Lower lobe of right lung (tissue), 2 donors: Measurements from ENCODE around the gene KCNC1. TPM values are rescaled to one million over a fixed set of nuclear protein-coding genes. Genes with fewer than 3 reads are reported as not detected.
A peak's percentile ranks its signal among the peaks of the same experiment; 100 is the strongest.

Source experiments
- ATAC-seq, 2 donors: fragments of 200-7000 bp; cut with Tn5 transposase; one replicate each; pipeline ENCODE4 v1.9.1; 2020 to 2022; ENCODE audit warnings: mild to moderate bottlenecking in 2 of 2, moderate library complexity in 2 of 2
- DNase-seq: peaks from one replicate; pipeline ENCODE4 v3.0.0-alpha.2; 2020
- H3K27ac ChIP-seq: fragments of 200-600 bp; one replicate; pipeline ENCODE4 v1.8.0; 2022
- H3K27me3 ChIP-seq: fragments of 200-600 bp; one replicate; pipeline ENCODE4 v1.8.0; 2022; ENCODE audit warnings: low read depth
- H3K36me3 ChIP-seq: fragments of 200-600 bp; one replicate; pipeline ENCODE4 v1.8.0; 2022; ENCODE audit warnings: mild to moderate bottlenecking
- H3K4me1 ChIP-seq: fragments of 200-600 bp; one replicate; pipeline ENCODE4 v1.8.0; 2022
- H3K4me3 ChIP-seq: fragments of 200-600 bp; one replicate; pipeline ENCODE4 v1.8.0; 2022; ENCODE audit warnings: mild to moderate bottlenecking
- H3K9me3 ChIP-seq: fragments of 200-600 bp; one replicate; pipeline ENCODE4 v1.8.0; 2022
- intact Hi-C: fragments of 100-400 bp; cut with DNase I; formaldehyde crosslinking; loops from one replicate; pipeline ENCODE4 v1.11.0; 2022
- total RNA-seq: library from RNA; stranded (reverse); fragmentation: NEBNext Ultra II Directional; extraction: Animal tissue kit (Norgen Biotek cat#: 25700); gene quantifications from one replicate; pipeline ENCODE4 v1.2.1, GENCODE V29; 2021
- TF ChIP-seq, protein P1 (sequence below): fragments of 200-600 bp; IDR thresholded peaks from one replicate; pipeline ENCODE4 v1.8.0; 2022; ENCODE audit warnings: antibody characterized with exemption, mild to moderate bottlenecking
- donor health status: DM: no; HTN: yes; CAD: no; lungs with severe emphysema.

The KCNC1 gene
- total RNA-seq, 1 donor from 2014 or later = not detected

DNA sequence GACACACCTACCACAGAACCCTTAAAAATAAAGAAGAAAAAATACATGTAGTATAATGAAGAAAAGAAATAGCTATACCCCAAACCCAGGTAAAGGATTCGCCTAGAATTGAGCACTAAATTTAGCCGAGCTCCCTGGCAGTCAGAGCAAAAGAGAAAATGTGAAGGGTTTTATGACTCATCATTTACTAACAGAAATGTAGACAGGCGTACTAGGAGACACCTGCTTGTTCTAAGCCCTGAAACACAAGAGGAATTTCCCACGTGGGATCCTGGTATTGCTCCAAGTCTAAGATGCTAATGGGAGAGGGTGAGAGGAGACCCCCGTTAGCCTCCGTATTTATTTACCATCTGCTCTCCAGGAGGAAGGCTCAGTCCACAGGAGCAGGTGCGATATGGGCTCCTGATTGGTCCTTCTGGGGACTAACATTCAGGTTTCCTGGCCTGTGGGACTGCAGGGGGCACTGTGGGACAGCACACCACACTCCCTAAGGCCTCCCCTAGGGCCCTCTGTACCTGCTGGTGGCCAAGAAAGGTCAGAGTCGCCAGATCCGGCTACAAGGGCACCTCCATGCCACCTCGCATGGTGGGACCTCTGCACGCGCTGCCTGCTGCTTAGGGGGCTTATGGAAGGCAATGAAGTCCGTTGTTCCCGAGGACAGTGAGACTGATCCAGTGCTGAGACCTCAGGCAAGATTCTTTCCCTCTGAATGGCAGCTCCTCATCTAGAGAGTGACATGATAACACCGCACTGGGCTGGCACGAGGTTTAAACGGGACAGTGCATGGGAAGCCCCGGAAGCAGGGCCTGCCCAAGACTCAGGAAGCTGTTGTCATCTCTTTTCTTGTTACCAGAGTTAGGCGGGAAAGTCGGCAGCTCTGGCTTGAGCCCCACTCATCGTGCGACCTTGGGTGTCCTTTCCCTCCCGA is 25.8 kb downstream of the KCNC1 start:
- ATAC-seq = peak; percentile 47 to 58
- H3K9me3 ChIP-seq = peaks cover 4% of the 10 kb centered on the region
- no peaks in the 10 kb centered on the region for H3K27me3 ChIP-seq
- no peak overlapping the region for H3K27ac ChIP-seq
- TF ChIP-seq, protein P1, sequence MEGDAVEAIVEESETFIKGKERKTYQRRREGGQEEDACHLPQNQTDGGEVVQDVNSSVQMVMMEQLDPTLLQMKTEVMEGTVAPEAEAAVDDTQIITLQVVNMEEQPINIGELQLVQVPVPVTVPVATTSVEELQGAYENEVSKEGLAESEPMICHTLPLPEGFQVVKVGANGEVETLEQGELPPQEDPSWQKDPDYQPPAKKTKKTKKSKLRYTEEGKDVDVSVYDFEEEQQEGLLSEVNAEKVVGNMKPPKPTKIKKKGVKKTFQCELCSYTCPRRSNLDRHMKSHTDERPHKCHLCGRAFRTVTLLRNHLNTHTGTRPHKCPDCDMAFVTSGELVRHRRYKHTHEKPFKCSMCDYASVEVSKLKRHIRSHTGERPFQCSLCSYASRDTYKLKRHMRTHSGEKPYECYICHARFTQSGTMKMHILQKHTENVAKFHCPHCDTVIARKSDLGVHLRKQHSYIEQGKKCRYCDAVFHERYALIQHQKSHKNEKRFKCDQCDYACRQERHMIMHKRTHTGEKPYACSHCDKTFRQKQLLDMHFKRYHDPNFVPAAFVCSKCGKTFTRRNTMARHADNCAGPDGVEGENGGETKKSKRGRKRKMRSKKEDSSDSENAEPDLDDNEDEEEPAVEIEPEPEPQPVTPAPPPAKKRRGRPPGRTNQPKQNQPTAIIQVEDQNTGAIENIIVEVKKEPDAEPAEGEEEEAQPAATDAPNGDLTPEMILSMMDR = peak; percentile 50
- no peak for DNase-seq
- no peaks in the 10 kb centered on the region for H3K36me3 ChIP-seq
- H3K4me3 ChIP-seq = no peak overlapping the region
- intact Hi-C loops = no loop called here
- H3K4me1 ChIP-seq = no peaks in the 10 kb centered on the region

GRCh38 chr11:17762309-17762974 is 27.9 kb downstream of the KCNC1 start:
- intact Hi-C loops = no loop called here
- H3K27ac ChIP-seq = no peak overlapping the region
- TF ChIP-seq, protein P1 = no peak
- DNase-seq (no peak), ATAC-seq (no peak)
- peaks cover 4% of the 10 kb centered on the region for H3K9me3 ChIP-seq
- H3K4me1 ChIP-seq = no peaks in the 10 kb centered on the region
- H3K27me3 ChIP-seq = no peaks in the 10 kb centered on the region
- H3K4me3 ChIP-seq = no peak overlapping the region
- no peaks in the 10 kb centered on the region for H3K36me3 ChIP-seq

- Histone ChIP-seq H3K27me3 (no peaks in the 10 kb centered on the region), H3K4me3 (no peak overlapping the region), H3K27ac (no peak overlapping the region), H3K4me1 (no peaks in the 10 kb centered on the region), H3K36me3 (no peaks in the 10 kb centered on the region), H3K9me3 (peaks cover 3% of the 10 kb centered on the region)
- DNase-seq (no peak), ATAC-seq (no peak)
- TF ChIP-seq, protein P1 = no peak
- intact Hi-C loops = no loop called here
Observed at GRCh38 chr11:17763244-17763643, 28.7 kb downstream of the KCNC1 start.

- Histone ChIP-seq H3K27ac (no peak overlapping the region), H3K27me3 (no peaks in the 10 kb centered on the region), H3K36me3 (no peaks in the 10 kb centered on the region), H3K4me3 (no peak overlapping the region), H3K4me1 (no peaks in the 10 kb centered on the region), H3K9me3 (no peaks in the 10 kb centered on the region)
- ATAC-seq = no peak
- intact Hi-C loops = no loop called here
- TF ChIP-seq, protein P1 = no peak
- DNase-seq = no peak
Observed at GRCh38 chr11:17763703-17764102, 29.1 kb downstream of the KCNC1 start.

DNA sequence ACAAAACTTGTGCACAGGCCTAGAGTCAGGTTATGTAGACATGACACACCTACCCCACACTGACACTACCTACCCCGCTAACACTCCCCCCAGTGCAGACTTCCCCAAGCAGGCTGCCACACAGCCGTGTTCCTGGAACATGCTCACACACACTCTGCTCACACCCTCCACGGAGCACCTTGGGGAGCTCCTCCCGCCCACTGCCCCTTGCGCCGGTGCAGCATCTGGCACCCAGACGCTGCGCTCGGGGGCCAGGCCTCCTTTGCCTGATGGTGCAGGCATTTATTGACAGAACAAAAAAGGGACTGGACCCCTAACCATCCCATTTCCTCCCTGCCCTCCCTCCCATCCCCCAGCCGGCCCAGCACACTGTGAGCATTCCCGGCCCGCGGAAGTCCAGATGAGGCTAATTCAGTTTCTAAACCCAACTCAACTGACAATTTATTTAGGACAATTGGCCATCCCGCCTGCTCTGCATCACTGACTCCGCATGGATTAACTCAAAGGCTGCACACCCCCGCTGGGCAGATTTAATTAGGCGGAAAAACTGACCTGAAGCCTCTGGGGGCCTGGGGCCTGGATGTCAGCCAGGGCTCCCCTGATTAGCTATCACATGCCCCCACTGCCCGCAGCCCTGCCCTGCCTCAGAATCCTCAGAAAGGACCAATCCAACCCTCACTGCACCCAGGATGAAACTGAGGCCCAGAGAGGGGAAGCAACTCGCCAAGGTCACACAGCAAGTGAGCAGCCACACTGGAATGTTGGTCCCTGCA is 30.1 kb downstream of the KCNC1 start:
- TF ChIP-seq, protein P1 = no peak
- no peaks in the 10 kb centered on the region for H3K4me1 ChIP-seq
- no peak overlapping the region for H3K4me3 ChIP-seq
- H3K27me3 ChIP-seq = no peaks in the 10 kb centered on the region
- no peaks in the 10 kb centered on the region for H3K36me3 ChIP-seq
- no peak overlapping the region for H3K27ac ChIP-seq
- DNase-seq (peak; percentile 42), ATAC-seq (no peak)
- intact Hi-C loops = no loop called here
- no peaks in the 10 kb centered on the region for H3K9me3 ChIP-seq
